SK-N-MC (cell line): ENCODE data around the gene NCAM2.

Experiments used
- EZH2 ChIP-seq: fragments of 200-600 bp; sonication (generic); IDR thresholded peaks from one replicate; pipeline ENCODE4 v1.6.1; 2017; ENCODE audit warnings: antibody characterized with exemption
- POLR2AphosphoS5 ChIP-seq: IDR thresholded peaks from 2 replicates; pipeline ENCODE4 v1.6.1; 2012; ENCODE audit warnings: mild to moderate bottlenecking, low read depth, low read length, borderline replicate concordance

DNA sequence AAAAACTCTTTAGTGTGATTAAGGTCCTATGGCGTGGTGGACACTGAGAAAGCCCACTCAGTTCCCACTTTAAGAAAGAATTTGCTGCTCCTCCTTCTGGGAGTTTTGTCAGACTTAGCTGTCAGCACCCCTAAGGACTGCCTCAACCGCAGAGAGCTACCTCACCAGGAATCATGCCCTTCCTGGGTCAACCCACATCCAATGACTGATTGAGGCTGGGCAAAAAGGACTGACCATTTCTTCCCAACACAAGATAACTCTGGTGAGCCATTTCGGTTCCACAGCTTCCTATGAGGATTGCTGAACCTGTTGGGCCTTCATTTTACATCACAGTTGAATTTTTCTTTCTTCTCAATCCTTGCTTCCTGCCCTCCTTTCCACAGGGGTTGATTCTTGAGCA, 197.9 kb downstream of the NCAM2 start:
- TF ChIP-seq EZH2 (no peak), POLR2AphosphoS5 (no peak)
